RCC 7860 (cell line): ENCODE measurements around the gene ITGBL1.

Experiments used
- DNase-seq: peaks from one replicate; pipeline ENCODE4 v3.0.0-alpha.2; 2015; ENCODE audit warnings: low spot score
- FAIRE-seq: peaks from 2 replicates; lab custom pipeline; 2012; peaks lifted over from hg19 to GRCh38; lab: Jason Lieb, UNC

The ITGBL1 gene

DNA sequence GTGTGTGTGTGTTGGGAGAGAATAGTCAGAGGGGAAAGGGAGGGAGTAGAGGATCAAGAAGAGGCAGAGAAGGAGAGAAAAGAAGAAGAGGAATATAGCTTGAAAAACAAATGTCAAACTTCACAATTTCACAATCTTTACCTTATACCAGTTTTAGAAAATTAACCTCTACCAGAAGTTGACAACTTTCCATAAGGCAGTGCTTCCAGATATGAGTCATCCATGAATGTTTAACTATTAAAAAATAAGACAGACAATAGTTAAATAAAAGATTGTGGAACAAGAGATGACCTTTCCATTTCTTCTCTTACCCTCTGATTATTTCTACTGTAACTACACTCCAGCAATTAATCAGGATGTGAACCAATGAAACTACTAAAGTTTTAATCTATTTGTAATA is 229.4 kb downstream of the ITGBL1 start:
- FAIRE-seq: peak; percentile 75
- DNase-seq: no peak

DNA sequence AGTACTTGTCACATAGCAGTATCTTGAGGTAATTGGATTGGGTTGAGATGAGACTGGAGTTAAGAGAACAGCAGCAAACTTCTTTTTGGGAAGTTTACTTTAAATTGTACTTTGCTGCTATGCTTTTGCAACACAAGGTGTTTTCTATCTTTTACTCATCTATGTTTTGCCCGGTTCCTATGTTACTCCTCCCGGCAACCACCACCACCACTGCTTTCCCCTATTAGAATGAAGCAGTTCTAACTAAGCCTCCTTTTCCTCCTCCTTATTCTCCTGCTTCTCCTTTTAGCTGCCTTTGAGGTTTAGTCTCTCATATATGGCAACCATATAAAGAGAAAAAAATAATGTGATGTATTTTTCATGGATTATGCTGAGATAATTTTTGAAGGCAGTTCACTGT is 233.5 kb downstream of the ITGBL1 start:
- FAIRE-seq: no peak
- DNase-seq: no peak

DNA sequence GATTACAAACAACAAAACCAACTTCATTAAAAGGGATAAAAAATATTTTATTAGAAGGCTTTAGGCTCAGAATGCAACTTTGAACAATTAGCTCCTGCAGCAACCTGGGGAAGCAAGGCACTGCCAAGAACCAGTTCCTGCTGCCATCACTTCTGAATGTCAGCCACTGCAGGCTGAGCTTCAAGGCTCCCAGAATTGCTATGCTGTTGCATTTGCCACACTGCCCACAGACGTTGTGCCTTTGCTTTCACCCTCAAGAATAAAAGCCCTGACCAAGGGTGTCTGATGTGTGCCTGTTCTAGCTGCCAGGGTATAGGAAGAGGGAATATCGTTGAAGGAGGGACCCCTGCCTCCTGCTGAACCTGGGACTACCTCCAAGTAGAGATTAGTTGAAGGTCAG is 238.4 kb downstream of the ITGBL1 start:
- DNase-seq (no peak), FAIRE-seq (no peak)

DNA sequence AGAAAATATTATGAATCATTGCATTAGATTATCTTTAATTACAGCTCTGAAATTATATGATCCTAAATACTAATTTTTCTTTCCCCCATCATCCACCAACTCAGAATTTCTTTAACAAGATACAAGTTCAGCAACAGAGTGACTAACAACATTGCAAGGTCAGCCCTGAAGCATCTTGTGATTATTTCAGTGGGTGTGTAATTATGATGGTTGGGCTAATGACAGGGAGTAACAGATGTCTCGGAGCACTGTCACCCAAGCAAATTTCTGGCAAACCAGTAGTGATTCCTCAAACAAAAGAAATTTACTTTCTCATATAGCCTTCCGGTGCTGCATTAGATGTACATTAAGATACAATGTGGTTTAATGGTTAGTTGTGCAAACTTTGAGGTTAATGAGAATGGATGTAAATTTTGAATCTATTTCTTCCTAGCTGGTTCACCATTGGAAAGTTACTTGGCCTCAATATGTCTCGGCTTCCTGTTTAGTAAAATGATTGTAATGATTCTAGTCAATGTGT is 238.9 kb downstream of the ITGBL1 start:
- no peak for FAIRE-seq
- no peak for DNase-seq

DNA sequence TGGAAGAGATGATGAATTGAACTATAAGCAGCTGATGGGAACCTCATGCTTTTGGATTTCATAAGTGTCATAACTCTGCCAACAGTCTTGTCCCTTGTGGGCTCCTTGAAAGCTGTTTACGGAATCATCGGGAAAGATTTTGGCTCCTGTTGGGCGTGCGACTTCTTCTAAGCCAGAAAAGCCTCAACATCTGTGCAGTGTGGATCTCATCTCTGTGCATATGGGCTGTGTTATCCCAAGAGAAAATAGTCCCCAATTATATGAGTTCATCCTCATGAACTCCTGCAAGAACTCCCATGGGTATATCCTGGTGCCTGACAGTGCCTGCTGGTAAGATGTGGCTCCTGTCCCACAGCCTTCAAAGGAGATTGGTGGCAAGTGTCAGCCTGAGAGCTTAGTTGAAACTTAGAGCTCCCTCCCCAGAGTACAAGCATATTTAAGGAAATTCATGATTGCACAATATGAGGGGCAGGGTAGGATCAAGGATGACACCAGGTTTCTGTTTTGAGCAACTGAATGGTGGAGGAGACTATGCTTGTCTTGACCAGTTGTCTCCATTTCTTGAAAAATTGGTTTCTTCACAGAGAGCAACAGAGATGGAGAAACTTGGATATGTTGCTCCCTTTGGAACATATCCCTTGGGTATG is 243.5 kb downstream of the ITGBL1 start:
- DNase-seq: no peak
- no peak for FAIRE-seq

DNA sequence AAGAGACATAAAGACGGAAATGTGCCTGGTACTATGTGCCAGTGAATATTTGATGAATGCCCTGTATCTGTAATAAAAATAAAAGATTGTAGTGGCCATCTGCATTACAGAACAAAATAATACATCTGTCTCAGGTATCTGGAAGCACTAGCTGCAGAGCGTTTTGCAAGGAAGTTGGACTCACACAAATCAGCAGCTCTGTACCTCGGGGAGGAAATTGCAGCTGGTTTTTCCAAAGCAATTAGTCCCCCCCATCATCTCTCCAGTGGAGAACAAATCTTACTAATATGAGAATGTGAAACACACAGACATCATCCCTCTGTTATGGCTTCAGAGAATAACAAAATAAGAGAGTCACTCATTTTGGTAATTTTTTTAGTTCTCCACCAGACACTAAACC is 245.3 kb downstream of the ITGBL1 start:
- FAIRE-seq: no peak
- no peak for DNase-seq

DNA sequence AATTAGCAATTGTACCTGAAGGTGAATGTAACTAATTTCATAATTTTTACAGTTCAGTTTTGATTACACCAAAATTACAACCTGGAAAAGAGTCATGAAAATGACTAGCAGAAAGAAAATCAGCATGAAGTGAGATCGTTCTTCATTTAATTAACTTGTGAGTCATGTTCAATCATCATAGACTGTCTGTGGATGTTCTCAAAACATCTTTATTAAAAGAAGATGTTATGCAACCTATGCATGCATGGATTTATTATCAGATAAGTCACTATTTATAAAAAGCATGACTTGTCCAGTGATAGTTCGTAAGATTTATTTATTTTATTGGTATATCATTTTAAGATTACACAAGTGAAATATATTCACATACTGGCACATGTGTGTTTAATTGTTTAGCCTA is 245.9 kb downstream of the ITGBL1 start:
- DNase-seq (no peak), FAIRE-seq (no peak)

DNA sequence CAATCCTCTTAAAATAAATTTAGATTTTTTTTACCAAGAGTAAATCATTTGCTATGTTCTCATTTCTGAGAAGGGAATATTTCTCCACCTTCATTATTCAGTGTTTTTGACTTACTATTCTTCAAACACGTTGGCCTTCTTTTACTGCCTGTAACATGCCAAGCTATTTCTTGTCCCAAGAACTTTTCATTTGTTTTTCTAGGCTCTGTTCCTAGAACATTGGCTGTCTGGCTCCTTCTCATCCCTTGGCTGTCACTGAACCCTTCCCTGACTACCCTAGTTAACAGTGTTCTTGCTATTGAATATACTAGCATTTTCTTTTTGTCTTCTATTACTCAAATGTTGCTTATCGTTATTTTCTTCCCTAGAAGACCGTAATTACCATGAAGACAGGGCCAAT is 248.1 kb downstream of the ITGBL1 start:
- DNase-seq (no peak), FAIRE-seq (no peak)

DNA sequence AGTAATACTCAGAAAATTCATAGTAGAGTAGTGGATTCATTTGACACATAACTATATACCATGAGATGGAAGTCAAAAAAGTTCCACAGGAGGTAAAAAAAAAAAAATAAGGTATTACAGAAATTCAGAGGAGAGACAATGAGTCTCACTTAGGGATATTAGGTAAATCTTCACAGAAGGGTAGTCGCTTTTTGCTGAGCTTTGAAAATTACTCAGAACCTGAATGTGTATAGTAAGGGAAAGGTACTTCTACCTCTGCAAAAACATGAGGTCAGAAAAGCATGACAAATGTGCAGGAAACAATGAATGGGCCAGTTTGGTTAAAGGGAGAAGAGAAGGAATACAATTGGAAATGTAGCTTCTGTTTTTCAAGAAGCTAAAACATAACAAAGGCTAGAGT is 250.6 kb downstream of the ITGBL1 start:
- no peak for FAIRE-seq
- no peak for DNase-seq

DNA sequence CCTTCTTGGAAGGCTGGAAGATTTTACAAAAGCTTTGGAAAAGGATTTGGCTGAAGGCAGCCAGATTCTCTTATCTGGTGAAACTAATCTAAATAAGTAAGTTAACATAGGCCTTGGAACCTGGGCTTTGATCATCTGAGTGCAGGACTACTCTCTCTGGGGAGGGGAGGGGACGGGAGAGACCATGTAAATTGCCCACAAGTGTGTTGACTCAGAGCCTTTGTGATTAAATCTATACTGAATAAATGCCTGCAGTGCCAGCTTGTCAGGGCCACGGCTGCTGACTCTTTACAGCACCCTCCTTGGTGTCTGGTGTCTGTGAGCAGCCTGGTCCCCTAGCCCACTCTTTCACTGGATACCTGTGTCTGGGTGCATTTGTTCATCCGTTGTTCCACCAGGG is 251.4 kb downstream of the ITGBL1 start:
- DNase-seq: no peak
- no peak for FAIRE-seq

DNA sequence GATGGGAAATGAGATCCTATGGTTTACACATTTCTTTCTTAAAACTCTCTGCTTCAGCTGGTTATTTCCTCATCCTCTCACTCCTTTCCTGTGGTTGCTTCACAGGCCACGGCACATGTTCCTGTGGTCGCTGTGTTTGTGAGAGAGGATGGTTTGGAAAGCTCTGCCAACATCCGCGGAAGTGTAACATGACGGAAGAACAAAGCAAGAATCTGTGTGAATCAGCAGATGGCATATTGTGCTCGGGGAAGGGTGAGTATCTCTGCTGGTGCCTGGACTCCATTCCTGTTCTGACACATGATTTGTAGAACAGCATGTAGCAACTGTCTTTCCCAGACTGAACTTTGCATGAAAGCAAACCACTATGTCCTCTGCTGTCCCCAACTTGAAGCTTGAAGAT is 254.2 kb downstream of the ITGBL1 start:
- DNase-seq (peak; percentile 47), FAIRE-seq (peak; percentile 79)

DNA sequence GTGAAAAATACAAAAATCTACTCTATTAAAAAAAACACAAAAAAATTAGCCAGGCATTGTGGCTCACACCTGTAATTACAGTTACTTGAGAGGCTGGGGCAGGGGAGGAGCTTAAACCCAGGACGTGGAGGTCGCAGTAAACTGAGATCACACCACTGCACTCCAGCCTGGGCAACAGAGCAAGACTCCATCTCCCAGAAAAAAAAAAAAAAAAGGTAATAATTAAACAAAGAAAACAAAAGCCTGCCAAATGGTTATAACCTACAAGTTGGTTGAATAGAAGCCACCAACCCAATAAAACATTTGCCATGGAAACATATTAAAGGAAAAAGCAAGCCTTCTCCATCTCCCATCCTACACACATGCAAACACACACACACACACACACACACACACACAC is 255.2 kb downstream of the ITGBL1 start:
- no peak for DNase-seq
- no peak for FAIRE-seq

DNA sequence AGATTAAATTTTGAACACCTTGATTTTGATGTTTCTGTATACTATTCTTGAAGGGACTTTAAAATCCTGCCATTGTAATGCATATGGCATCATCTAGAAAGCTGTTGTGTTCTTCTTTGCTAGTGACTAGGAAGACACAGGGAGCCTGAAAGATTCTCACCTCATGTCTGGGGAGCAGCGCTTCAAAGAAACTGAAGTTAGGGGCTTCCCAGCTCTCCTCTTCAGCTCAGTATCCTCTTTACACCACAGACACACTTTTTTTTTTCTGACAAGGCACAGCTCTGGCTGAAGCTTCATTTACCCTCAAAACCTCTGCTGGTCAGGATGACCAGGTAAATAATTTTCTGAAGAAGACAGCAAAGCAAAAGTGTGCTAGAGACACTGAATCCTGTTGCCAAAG is 255.6 kb downstream of the ITGBL1 start:
- no peak for DNase-seq
- FAIRE-seq: no peak

DNA sequence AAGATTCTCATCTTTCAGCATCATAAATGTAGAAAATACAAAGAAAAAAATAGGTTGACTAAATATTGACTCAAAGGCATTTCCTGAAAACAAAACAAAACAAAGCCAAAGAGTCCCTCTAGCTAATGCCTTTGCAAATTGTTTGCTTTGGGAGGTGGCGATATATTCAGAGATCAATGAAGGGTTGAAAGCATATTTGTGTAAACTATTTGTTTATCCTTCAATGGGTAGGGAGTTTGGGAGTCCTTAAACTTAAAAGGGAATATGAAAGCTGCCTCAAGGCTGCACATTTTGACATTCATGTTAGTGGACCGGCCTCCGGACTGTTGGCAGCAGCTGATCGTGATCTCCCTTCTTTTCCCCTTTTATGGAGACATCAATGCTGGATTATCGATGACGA is 257.5 kb downstream of the ITGBL1 start:
- DNase-seq (no peak), FAIRE-seq (no peak)

DNA sequence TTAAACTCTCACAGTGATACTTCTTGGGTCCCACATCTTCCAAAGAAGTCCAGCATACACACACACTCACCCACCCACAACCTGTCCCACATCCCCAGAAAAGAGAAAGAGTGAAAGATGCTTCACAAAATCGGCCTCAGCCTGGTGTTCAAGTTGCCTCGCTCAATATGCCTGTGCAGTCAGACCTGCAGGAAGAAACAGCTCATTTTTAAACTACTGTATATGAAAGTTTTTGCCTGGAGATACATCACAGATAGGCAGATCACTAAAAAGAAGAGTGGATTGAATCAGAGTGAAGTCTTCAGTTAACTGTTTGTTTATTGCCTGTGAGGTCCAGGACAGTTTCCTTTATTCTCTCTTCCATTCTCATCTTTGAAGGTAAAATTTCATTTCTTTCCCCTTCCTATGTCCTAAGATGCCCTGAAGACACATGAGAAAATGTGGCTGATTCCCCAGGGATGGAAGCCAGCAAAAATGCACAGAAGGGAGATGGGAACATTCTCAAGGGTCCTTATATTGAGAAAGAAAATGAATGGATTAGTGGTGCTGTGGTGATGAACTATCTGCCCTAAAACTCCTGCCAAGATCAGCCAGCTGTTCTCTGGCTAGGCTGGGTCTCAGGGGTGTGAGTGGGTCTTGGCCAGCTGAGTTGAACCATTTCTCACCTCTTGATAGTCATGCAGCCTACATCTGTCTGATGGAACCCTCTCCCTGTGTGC is 259.0 kb downstream of the ITGBL1 start:
- no peak for FAIRE-seq
- DNase-seq: no peak

DNA sequence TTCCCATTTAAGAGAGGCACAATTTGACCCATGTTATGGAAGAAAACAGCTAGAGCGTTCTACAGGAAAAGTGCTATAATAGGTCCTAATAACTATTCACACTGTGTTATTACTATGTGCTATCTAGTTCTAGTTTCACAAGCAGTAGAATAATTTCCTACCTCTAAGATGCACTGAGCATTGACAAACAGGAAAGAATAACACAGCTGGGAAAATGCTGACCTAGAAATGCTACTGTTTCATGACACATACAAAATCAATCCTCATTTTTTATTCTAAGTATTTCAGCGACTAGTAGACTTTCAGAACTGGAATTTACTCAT is 259.5 kb downstream of the ITGBL1 start:
- DNase-seq (no peak), FAIRE-seq (no peak)

DNA sequence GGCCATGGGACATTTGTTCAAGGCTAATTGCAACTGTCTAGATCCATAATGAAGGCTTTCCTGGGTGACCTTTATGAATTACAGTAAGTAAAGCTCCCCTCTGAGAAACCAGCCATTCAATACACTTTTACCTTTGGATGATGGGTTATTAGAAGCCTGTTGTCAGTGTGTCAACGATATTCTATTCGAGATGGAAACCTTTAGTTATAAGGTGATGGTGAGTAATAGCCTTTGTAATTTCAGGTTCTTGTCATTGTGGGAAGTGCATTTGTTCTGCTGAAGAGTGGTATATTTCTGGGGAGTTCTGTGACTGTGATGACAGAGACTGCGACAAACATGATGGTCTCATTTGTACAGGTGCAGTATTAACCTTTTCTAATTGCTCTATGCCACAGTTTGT is 261.7 kb downstream of the ITGBL1 start:
- no peak for FAIRE-seq
- DNase-seq: no peak

DNA sequence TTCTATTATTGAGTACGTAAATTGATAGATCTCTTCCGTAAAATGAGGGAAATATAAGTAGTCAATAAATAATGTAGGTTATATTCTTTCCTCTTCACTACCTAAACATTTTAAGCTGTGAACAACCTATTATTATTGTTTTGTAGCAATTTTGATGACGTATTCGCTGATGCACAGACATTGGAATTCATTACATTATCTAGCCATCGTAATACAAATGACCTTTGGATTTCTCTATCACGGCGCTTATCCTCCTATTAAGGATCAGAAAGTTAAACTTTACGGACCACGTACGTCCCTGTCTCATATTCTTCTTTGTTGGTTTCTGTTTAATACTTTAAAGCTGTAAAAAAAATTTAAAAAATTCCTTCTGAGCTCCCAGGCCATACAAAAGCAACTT is 264.9 kb downstream of the ITGBL1 start:
- DNase-seq: no peak
- FAIRE-seq: no peak

DNA sequence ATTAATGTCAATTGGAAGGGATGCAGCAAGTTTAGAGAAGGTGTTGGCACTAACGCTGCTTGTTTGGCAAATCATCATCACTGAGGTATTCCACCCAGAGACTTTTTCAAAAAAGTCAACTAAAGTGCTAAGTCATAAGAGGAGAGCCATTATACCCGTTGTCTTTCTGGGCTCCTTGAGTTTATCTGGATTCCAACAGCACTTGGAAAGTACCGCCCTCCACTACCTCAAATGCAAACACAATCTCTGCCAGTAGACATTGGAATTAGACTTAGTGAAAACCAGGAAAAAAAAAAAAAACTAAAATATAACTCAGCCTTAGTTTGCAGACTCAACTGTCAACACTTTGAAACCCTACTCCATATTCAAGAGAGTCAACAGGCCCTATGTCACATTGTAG is 266.0 kb downstream of the ITGBL1 start:
- FAIRE-seq (no peak), DNase-seq (no peak)

DNA sequence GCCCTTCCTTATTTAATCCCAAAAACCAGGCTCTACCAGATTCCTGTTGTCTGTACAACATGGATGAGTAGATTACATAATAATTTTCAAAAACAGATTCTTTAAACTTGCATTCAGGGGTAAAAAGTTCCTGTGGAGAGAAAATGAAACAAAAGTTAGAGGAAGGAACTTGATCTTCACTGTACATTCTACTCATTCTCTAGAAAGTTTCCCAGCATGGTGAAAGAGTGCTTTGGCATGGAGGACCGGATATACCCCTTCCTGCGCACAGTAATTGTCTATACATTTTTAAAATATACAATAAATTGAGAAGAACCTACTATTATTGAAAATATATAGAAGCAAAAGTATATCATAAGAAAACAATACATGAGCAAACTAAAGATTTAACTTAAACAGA is 274.2 kb downstream of the ITGBL1 start:
- FAIRE-seq (no peak), DNase-seq (no peak)

DNA sequence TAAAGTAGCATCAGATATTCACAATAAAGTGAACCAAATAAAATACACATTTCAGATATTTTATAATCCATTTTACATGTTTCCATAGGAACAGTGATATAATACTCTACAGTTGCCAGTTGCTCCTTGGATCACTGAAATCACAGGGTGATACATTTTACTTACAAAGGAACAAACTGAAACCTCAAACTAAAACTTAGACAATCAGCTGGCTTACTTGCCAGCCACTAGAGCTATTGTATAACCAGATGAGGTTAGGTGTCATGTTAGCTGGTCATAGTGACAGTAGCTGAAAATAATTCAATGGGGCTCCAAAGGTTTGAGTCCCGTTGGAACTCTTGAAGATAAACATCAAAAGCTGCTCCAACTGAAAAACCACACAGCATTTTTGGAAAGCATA is 274.6 kb downstream of the ITGBL1 start:
- no peak for DNase-seq
- FAIRE-seq: peak; percentile 46

DNA sequence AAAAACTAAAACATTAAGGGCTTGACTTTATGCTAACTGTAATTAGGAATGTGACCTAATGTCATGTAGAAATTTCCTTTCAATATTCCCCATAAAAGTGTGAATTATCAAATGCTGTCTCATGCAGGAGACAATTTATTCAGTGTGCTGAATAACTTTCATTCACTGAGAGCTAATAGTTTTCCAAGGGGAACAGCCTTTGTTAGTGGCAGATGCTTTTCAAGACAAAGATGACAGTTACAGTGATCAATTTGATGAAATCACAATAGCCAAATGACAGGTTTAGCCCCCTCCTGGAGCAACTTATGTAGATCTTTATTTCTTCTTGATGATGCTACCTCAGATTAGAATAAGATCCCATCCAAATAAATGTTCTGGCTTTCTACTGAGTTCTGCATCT is 275.5 kb downstream of the ITGBL1 start:
- no peak for DNase-seq
- FAIRE-seq: no peak

DNA sequence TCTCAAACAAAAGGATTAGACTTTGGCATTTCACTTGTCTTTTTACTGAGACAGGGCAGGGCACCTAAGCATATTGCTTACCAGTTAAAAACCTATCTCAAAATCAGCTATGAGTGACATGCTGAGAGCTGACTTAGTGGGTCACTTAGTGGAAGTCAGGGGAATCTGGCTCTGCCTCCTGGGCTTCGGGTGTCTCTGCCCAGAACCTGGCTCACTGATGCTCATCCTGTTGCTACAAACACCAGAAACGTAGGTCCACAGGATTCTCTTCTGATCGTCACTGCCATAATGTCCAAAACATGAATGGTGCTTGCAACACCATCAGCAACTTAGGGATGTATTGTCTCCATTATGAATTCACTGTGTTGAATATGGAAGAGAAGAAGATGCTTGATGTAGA is 276.1 kb downstream of the ITGBL1 start:
- DNase-seq (no peak), FAIRE-seq (no peak)
